K562 treated with DMSO at 1 percent for 12 hours (cell line): ENCODE data around the gene CFC1. TPM values are rescaled to one million over a fixed set of nuclear protein-coding genes. Genes with fewer than 3 reads are reported as not detected.

Experiments used
- total RNA-seq: library from RNA; unstranded; fragments of 300-600 nt; gene quantifications from 2 replicates; pipeline ENCODE4 v1.2.3, GENCODE V29; 2022; ENCODE audit not compliant: insufficient read depth

Gene CFC1
- not detected in 2 replicates for total RNA-seq

DNA sequence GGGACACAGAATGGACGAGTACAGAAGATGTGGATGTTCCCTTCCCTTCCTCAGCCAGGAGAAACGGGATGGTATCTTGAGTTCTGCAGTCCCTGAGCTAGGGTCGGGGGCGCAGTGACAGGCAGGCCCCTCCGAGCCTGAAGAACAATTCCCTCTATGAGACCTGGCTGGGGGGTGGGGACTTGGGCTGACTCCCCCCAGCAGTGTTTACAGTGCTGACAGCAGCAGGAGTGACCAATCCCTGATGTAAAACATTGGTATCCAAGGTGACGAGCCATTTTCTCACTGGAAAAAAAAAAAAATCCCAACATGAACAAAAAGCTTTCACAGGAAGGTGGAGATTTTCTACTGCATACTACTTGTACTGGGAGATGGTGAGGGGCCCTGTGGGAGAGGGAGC, at the start of gene CFC1:
CFC1 (minus strand) TSS at position 183 of the 400 bp plus-strand sequence. CDS start 288 bp downstream, outside the sequence.

DNA sequence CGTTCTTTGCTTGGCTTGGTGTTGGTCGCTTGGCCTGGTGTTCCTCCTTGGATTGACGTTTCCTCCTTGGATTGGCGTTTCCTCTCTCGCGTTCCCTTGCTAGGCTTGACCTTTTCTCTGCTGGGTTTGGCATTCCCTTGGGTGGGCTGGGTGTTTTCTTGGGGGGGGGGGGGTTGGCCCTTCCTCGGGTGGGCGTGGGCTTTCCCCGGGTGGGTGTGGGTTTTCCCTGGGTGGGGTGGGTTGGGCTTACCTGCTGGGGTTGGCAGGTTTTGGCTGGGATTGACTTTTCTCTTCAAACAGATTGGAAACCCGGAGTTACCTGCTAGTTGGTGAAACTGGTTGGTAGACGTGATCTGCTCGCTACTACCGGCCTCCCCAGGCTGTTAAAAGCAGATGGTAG, 11.8 kb upstream of the CFC1 start, which contains the start of gene POTEJ:
POTEJ (plus strand) TSS at position 301 of the 400 bp plus-strand sequence; CDS start at position 394, 93 bp downstream.

Other genes with a start within 250 kb of the CFC1 start
- gene PTPN18, start 243.5 kb downstream of the CFC1 start, total RNA-seq = 25.3 and 46.4 TPM in 2 replicates
- gene POTEI, start 90.2 kb downstream of the CFC1 start, total RNA-seq = not detected in 2 replicates
- gene CFC1B, start 78.4 kb downstream of the CFC1 start, total RNA-seq = not detected in 2 replicates
- gene POTEJ, start 11.9 kb upstream of the CFC1 start, total RNA-seq = not detected in 2 replicates
- not detected in 2 replicates for gene GPR148, start 129.5 kb upstream of the CFC1 start, total RNA-seq
- not detected in 2 replicates for gene AMER3, start 156.0 kb upstream of the CFC1 start, total RNA-seq
- gene ARHGEF4, start 237.3 kb upstream of the CFC1 start, total RNA-seq = not detected in 2 replicates